GM10248 (cell line): ENCODE measurements around the gene ALX4.

Experiments used
- CTCF ChIA-PET: fragments of 300-600 bp; sonication (Branson Sonifier 250); formaldehyde crosslinking; extraction: SDS; loops from one replicate; lab custom pipeline; 2021; ENCODE audit warnings: antibody characterized with exemption; lab: Yijun Ruan, JAX
- POLR2A ChIA-PET: fragments of 350-650 bp; sonication (Branson Sonifier 250); formaldehyde crosslinking; extraction: SDS; loops from one replicate; lab custom pipeline; 2020; ENCODE audit warnings: antibody characterized with exemption; lab: Yijun Ruan, JAX
- DNase-seq: peaks from one replicate; pipeline ENCODE4 v3.0.0; 2012; ENCODE audit errors: extremely low spot score
- TF ChIP-seq, protein P1 (sequence below): IDR thresholded peaks from 2 replicates; pipeline ENCODE4 v1.5.1; 2012; ENCODE audit warnings: mild to moderate bottlenecking, low read depth; ENCODE audit errors: extremely low read depth, missing control alignments, control extremely low read depth

Gene ALX4

DNA sequence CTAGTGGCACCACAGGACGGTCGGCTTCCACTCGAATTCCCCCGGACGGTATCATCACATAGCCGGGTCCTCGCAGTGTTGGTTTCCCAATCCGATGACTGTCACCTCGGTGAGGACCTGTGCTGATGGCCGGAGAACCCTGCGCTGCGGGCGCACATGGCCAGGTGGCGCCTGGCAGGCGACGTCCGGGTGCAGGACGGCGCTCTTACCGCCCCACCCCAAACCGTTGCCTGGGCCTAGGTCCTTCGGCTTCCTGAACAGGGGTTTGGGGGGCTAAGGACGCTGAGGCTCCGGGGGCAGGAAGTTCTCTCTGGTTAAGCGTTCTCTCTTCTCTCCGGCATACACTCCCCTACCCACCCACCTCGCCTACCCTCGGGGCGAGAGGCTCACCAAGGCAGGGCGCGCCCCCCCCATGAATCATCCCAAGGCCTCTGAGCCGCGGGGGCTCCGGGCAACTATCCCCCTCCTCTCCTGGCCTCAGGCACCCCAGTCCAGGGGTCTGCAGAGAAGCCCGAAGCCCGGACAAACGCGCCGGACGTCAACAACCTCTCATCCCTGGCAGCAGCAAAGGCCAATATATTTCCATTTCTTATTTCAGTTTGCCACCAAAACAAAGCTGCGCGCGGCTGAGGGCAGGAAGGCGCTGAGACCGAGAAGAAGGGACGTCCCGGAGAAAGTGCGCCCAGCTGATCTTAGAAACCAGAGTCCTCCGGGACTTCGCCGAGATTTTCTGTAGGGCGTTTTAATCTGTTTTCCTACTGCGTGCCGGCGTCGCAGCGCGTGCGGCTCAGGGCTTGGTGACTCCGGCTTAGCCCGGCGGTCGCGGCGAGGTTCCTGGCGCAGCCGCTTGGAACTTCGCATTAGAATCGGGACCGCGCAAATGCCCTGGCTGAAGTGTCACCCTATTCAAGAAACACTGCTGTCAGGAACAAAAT lies 5.6 kb downstream of the ALX4 start:
- no peak for DNase-seq
- ChIA-PET POLR2A (no interaction called here), CTCF (no interaction called here)
- TF ChIP-seq, protein P1, sequence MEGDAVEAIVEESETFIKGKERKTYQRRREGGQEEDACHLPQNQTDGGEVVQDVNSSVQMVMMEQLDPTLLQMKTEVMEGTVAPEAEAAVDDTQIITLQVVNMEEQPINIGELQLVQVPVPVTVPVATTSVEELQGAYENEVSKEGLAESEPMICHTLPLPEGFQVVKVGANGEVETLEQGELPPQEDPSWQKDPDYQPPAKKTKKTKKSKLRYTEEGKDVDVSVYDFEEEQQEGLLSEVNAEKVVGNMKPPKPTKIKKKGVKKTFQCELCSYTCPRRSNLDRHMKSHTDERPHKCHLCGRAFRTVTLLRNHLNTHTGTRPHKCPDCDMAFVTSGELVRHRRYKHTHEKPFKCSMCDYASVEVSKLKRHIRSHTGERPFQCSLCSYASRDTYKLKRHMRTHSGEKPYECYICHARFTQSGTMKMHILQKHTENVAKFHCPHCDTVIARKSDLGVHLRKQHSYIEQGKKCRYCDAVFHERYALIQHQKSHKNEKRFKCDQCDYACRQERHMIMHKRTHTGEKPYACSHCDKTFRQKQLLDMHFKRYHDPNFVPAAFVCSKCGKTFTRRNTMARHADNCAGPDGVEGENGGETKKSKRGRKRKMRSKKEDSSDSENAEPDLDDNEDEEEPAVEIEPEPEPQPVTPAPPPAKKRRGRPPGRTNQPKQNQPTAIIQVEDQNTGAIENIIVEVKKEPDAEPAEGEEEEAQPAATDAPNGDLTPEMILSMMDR, result no peak

DNA sequence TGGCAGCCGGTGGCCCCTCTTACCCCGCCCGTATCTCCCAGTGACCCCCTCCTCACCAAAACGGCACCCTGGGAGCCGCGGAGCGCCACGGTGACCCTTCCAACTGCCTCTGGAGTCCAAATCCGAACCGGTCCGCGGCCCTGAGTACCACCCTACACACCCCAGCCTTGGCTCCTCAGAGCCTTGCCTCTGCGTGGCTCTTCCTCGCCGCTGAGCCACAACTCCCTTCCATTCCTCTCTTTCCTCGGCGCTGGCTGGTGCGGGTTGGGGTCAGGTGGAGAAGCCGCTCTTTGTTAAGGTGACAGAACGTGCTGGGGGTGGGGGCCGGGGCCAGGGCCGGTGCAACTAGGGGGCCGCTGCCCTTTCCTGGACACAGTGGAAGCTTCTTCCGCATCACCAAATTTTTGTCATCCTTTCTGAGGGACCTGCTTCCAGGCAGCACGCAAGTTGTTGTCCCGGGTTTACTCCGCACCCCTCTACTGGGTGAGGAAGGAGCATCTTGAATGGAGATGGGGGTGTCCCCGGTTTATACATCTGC lies 6.5 kb downstream of the ALX4 start:
- POLR2A ChIA-PET, result no interaction called here
- TF ChIP-seq, protein P1, result no peak
- CTCF ChIA-PET, result no interaction called here
- no peak for DNase-seq

DNA sequence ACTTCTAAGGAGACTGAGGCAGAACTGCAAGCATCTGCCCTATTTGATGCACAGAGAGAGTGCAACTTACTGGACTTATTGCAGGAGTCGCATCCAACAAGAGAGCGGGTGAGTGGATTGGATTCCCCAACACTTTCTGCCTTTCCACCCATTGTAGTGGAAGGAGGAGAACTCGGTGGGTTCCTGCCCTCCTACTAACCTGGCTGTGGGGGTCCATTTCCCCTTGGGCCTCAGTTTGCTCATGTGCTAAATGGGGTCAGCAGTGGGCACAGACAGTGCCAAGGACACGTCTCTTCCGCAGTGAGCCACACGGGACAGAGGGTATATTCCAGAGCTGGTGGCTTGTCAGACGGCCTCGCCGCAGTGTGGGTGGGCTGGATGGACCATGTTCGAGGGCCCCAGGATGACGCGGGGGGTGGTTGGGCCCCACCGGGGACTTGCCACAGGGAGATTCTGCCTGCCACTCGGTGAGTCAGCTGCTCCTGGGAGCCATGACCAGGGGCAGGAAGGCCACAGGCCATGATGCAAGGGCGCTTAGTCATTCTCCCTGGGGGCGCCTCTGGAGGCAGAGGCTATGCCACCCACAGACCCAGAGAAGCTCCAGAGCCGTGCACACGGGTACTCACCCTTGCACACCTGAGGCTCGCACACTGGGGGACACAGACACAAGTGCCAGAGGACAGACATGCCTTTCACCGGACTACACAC lies 8.2 kb downstream of the ALX4 start:
- ChIA-PET POLR2A (no interaction called here), CTCF (interaction anchor here (1.6 to 3.2 kb wide), 2 partner anchors 13 to 208 kb away, joined by 3 to 10 read pairs; no protein-coding TSS in a partner anchor)
- TF ChIP-seq, protein P1, result no peak
- no peak for DNase-seq

DNA sequence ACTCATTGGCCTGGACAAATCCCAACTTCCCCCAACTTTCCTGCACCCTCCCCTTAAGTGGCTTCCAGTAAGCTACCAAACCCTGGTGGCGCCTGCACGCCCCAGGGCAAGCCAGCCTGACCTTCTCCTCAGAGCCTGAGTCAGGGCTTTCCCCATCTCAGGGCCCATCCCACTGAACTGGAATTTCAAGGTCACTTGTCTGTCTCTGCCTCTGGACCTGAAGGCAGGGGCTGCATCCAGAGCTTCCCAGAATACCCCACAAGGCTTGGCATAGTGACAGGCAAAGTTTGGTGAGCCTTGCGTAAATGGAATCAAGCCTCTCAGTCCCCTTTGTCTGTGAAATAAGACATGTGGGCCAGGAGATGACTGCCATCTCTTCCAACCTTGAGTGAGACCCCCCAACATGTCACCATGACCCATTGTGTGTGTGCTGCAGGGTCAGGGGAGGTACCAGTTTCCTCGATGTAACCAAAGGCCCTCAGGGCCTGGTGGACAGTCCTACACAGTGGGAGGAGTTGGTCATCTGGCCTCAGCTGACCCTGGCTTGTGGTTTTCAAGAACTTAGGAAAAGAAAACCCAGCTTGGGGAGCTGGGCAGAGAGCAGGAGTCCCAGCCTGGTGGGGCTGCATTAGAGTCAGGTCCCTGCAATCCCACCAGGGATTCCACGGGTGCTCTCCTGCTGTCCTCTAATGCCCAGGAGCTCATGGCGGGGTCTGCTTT lies 8.9 kb downstream of the ALX4 start:
- TF ChIP-seq, protein P1, result no peak
- ChIA-PET CTCF (interaction anchor here (1.1 to 3.2 kb wide), 3 partner anchors 12 to 207 kb away, joined by 3 to 10 read pairs (median 4); no protein-coding TSS in a partner anchor), POLR2A (no interaction called here)

DNA sequence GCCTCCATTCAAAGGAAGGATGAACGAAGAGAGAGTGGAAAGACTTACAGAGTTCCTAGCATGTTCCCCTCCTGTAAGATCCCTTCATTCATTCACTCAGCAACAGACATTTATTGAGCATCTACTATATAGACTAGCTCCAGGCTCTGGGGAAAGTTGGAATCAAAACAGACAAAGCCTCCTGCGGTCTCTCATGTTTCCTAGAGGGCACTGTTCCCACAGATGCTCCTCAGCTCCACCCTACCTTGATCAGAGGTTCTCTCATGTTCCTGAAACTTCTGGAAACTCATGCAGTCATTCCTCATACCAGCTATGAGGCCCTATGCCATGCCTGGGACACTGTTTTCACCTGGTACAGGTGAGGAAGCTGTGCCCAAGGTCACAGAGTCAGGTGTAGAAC lies 11.1 kb downstream of the ALX4 start:
- TF ChIP-seq, protein P1, result no peak
- ChIA-PET CTCF (interaction anchor here (1.8 to 3.2 kb wide), 2 partner anchors 10 to 13 kb away, joined by 6 to 10 read pairs; no protein-coding TSS in a partner anchor), POLR2A (no interaction called here)
- no peak for DNase-seq

More for the DNA sequence above, 8.9 kb downstream of the ALX4 start:
- no peak for DNase-seq

DNA sequence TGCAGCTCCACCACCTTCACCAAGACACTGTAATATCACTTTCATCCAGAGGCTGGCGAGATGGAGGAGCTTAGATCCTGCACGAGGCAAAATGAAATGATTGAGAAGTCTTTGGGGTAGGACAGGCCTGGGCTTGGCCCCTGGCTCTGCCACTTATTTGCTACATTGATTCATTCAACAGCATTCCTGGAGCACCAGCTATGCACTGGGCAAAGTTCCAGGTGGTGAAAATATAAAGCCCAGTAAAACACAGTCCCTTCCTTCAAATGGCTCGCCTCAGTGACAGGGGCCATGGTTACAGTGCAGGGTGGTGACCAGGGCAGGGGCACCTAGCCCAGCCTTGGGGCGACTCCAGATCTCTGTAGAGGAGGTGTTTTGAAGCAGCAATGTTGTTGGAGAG lies 19.7 kb downstream of the ALX4 start:
- no peak for DNase-seq
- TF ChIP-seq, protein P1, result no peak
- POLR2A ChIA-PET, result no interaction called here
- CTCF ChIA-PET, result interaction anchor here (1.8 to 7.7 kb wide), 3 partner anchors 10 to 247 kb away, joined by 6 to 95 read pairs (median 10); no protein-coding TSS in a partner anchor
